ENCODE results near the gene FAM222A.

Gene FAM222A

GRCh38 chr12:109766251-109766778 is 52.7 kb downstream of the FAM222A start:
- H3K79me2 ChIP-seq (ENCODE audit: control insufficient read depth, low read length) = no peaks in the 10 kb centered on the region
- H3K27me3 ChIP-seq (ENCODE audit: control insufficient read depth, low read length) = no peaks in the 10 kb centered on the region
- H3K36me3 ChIP-seq (ENCODE audit: control insufficient read depth, low read length) = no peaks in the 10 kb centered on the region
- H3K9me3 ChIP-seq (ENCODE audit: control insufficient read depth, insufficient read depth, low read length) = no peaks in the 10 kb centered on the region
- H4K20me1 ChIP-seq (ENCODE audit: control insufficient read depth, insufficient read depth, low read depth, low read length) = no peaks in the 10 kb centered on the region
- no peaks in the 10 kb centered on the region for H3K9me2 ChIP-seq (replicated peaks; ENCODE audit: control insufficient read depth, low read length)
- no peaks in the 10 kb centered on the region for H3K4me1 ChIP-seq (ENCODE audit: control insufficient read depth, low read length)
- no peak for TF ChIP-seq CTCF (IDR thresholded peaks at IDR 0.05; ENCODE audit: low read depth, low read length, poor library complexity, severe bottlenecking)
- no peak for TF ChIP-seq EZH2phosphoT487 (IDR thresholded peaks at IDR 0.05; ENCODE audit: borderline replicate concordance, low read length)
- H3F3A ChIP-seq (ENCODE audit: control insufficient read depth, insufficient read depth) = no peaks in the 10 kb centered on the region
- H3K4me2 ChIP-seq (ENCODE audit: low read length) = no peak overlapping the region
- H3K4me3 ChIP-seq (ENCODE audit: low read length) = no peak overlapping the region
- no peak overlapping the region for H3K27ac ChIP-seq (ENCODE audit: low read depth, low read length)

GRCh38 chr12:109767456-109767855 is 53.8 kb downstream of the FAM222A start:
- no peaks in the 10 kb centered on the region for H3K27me3 ChIP-seq (ENCODE audit: control insufficient read depth, low read length)
- no peak overlapping the region for H3K27ac ChIP-seq (ENCODE audit: low read depth, low read length)
- H3K4me3 ChIP-seq (ENCODE audit: low read length) = no peak overlapping the region
- no peaks in the 10 kb centered on the region for H3K9me2 ChIP-seq (replicated peaks; ENCODE audit: control insufficient read depth, low read length)
- TF ChIP-seq CTCF (IDR thresholded peaks at IDR 0.05; ENCODE audit: low read depth, low read length, poor library complexity, severe bottlenecking) (no peak), EZH2phosphoT487 (IDR thresholded peaks at IDR 0.05; ENCODE audit: borderline replicate concordance, low read length) (no peak)
- no peaks in the 10 kb centered on the region for H3K9me3 ChIP-seq (ENCODE audit: control insufficient read depth, insufficient read depth, low read length)
- H3K36me3 ChIP-seq (ENCODE audit: control insufficient read depth, low read length) = no peaks in the 10 kb centered on the region
- H3F3A ChIP-seq (ENCODE audit: control insufficient read depth, insufficient read depth) = no peaks in the 10 kb centered on the region
- no peaks in the 10 kb centered on the region for H4K20me1 ChIP-seq (ENCODE audit: control insufficient read depth, insufficient read depth, low read depth, low read length)
- no peaks in the 10 kb centered on the region for H3K4me1 ChIP-seq (ENCODE audit: control insufficient read depth, low read length)
- H3K4me2 ChIP-seq (ENCODE audit: low read length) = no peak overlapping the region
- no peaks in the 10 kb centered on the region for H3K79me2 ChIP-seq (ENCODE audit: control insufficient read depth, low read length)

GRCh38 chr12:109767991-109768900 is 54.6 kb downstream of the FAM222A start:
- Histone ChIP-seq H3K4me2 (ENCODE audit: low read length) (no peak overlapping the region), H3K4me1 (ENCODE audit: control insufficient read depth, low read length) (peaks cover 4% of the 10 kb centered on the region), H4K20me1 (ENCODE audit: control insufficient read depth, insufficient read depth, low read depth, low read length) (no peaks in the 10 kb centered on the region), H3K9me2 (replicated peaks; ENCODE audit: control insufficient read depth, low read length) (no peaks in the 10 kb centered on the region), H3K36me3 (ENCODE audit: control insufficient read depth, low read length) (no peaks in the 10 kb centered on the region), H3F3A (ENCODE audit: control insufficient read depth, insufficient read depth) (no peaks in the 10 kb centered on the region), H3K9me3 (ENCODE audit: control insufficient read depth, insufficient read depth, low read length) (no peaks in the 10 kb centered on the region), H3K27ac (ENCODE audit: low read depth, low read length) (no peak overlapping the region), H3K79me2 (ENCODE audit: control insufficient read depth, low read length) (no peaks in the 10 kb centered on the region), H3K27me3 (ENCODE audit: control insufficient read depth, low read length) (no peaks in the 10 kb centered on the region), H3K4me3 (ENCODE audit: low read length) (no peak overlapping the region)
- TF ChIP-seq EZH2phosphoT487 (IDR thresholded peaks at IDR 0.05; ENCODE audit: borderline replicate concordance, low read length) = no peak
- TF ChIP-seq CTCF (IDR thresholded peaks at IDR 0.05; ENCODE audit: low read depth, low read length, poor library complexity, severe bottlenecking) = no peak
